PC-9 (cell line): ENCODE data around the gene ATP5MC3.

Experiments
- EZH2 ChIP-seq: fragments of 200-600 bp; sonication (generic); IDR thresholded peaks from 2 replicates; pipeline ENCODE4 v1.8.0; 2017; ENCODE audit warnings: antibody characterized with exemption, low read depth
- TF ChIP-seq, protein P1 (sequence below): fragments of 200-600 bp; sonication (generic); conservative IDR thresholded peaks from 2 replicates; pipeline ENCODE4 v1.6.1; 2017; ENCODE audit warnings: mixed run types, antibody characterized with exemption, mild to moderate bottlenecking, moderate library complexity

DNA sequence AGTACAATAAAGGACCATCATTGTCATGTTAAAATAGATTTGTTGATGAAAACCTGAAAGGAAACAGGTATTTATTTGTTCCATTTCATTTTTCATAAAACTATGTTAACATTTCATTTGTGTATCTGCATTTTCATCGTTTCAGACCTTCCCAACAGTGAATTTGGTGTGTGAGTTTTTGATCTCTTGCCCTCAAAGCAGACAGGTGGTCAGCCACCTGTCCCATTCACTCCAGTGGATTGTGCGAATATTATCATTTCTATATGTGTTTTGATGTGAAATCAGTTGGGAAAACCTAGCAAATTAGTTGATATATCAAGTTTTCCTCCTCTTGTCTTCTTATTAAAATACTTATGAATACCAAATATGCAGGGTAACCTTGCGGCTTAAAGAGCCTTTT, 25.4 kb upstream of the ATP5MC3 start:
- TF ChIP-seq, protein P1, sequence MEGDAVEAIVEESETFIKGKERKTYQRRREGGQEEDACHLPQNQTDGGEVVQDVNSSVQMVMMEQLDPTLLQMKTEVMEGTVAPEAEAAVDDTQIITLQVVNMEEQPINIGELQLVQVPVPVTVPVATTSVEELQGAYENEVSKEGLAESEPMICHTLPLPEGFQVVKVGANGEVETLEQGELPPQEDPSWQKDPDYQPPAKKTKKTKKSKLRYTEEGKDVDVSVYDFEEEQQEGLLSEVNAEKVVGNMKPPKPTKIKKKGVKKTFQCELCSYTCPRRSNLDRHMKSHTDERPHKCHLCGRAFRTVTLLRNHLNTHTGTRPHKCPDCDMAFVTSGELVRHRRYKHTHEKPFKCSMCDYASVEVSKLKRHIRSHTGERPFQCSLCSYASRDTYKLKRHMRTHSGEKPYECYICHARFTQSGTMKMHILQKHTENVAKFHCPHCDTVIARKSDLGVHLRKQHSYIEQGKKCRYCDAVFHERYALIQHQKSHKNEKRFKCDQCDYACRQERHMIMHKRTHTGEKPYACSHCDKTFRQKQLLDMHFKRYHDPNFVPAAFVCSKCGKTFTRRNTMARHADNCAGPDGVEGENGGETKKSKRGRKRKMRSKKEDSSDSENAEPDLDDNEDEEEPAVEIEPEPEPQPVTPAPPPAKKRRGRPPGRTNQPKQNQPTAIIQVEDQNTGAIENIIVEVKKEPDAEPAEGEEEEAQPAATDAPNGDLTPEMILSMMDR: no peak
- no peak for TF ChIP-seq EZH2
